ENCODE measurements around the gene USH1G. TPM values are rescaled to one million over a fixed set of nuclear protein-coding genes. Genes with fewer than 3 reads are reported as not detected.

Gene USH1G
- total RNA-seq, 1 experiment from 2014 or later = 2.7 TPM

- Histone ChIP-seq H3K14ac (ENCODE audit: insufficient read depth, low read length) (no peak overlapping the region), H3K9ac (ENCODE audit: extremely low read depth, insufficient read length, low read length) (no peak overlapping the region), H3K79me2 (ENCODE audit: insufficient read depth, low read length) (no peaks in the 10 kb centered on the region), H2BK20ac (ENCODE audit: low read depth, low read length, poor library complexity, severe bottlenecking) (no peak overlapping the region), H3T11ph (ENCODE audit: low read length) (no peak overlapping the region), H2AK5ac (ENCODE audit: insufficient read length, low read length) (no peak overlapping the region), H4K5ac (ENCODE audit: insufficient read length, low read depth, low read length) (no peak overlapping the region), H2BK15ac (ENCODE audit: low read depth, low read length) (no peak overlapping the region), H3K4ac (ENCODE audit: low read depth, low read length) (no peak overlapping the region), H2BK12ac (ENCODE audit: insufficient read length, low read depth, low read length) (no peak overlapping the region), H2AFZ (ENCODE audit: low read length) (no peak overlapping the region), H3K27me3 (ENCODE audit: insufficient read depth, low read length) (peaks cover 5% of the 10 kb centered on the region; the same call in 1 of the 2 replicates), H2BK5ac (ENCODE audit: insufficient read length, low read length) (no peak overlapping the region), H3K23me2 (ENCODE audit: insufficient read length, low read depth, low read length, poor library complexity, severe bottlenecking) (no peaks in the 10 kb centered on the region), H3K79me1 (ENCODE audit: insufficient read depth, low read depth, low read length, poor library complexity, severe bottlenecking) (no peaks in the 10 kb centered on the region), H2BK120ac (ENCODE audit: low read depth, low read length, poor library complexity, severe bottlenecking) (no peak overlapping the region), H4K20me1 (ENCODE audit: control insufficient read depth, insufficient read depth, insufficient read length) (no peaks in the 10 kb centered on the region), H3K23ac (ENCODE audit: insufficient read length, low read depth, low read length) (no peak overlapping the region), H3K18ac (ENCODE audit: insufficient read length, low read depth, low read length) (no peak overlapping the region), H3K9me3 (ENCODE audit: control insufficient read depth, low read depth, low read length) (no peaks in the 10 kb centered on the region), H3K27ac (ENCODE audit: insufficient read length, low read depth, low read length) (no peak overlapping the region), H3K4me1 (ENCODE audit: insufficient read depth, low read length) (peaks cover 3% of the 10 kb centered on the region), H4K91ac (ENCODE audit: insufficient read length, low read depth, low read length) (no peak overlapping the region), H3K4me2 (ENCODE audit: insufficient read depth, insufficient read length, low read length) (no peak overlapping the region), H3K56ac (ENCODE audit: insufficient read length, low read depth, low read length) (no peak overlapping the region), H4K8ac (replicated peaks; ENCODE audit: insufficient read length, low read depth, low read length) (no peak overlapping the region)
- no peak for TF ChIP-seq CTCF (conservative IDR thresholded peaks at IDR 0.05)
- Mint-ChIP-seq H3K27ac (no peak overlapping the region), H3K4me1 (peaks cover 7 to 17% of the 10 kb centered on the region in 2 experiments; a peak in 3 of 4 replicates), H3K9me3 (no peaks in the 10 kb centered on the region), H3K4me3 (no peak overlapping the region; a peak in 1 of 5 replicates), H3K36me3 (ENCODE audit: insufficient read depth in 1 of 3, low read depth in 3 of 3) (no peaks in the 10 kb centered on the region), H3K27me3 (ENCODE audit: low read depth) (peaks cover 65% of the 10 kb centered on the region)
- WGBS (ENCODE audit: extremely low coverage, insufficient read length, low lambda C conversion rate) = no CpG with 5 or more reads among the region's 8 CpGs
- DNase-seq = no peak
These were observed 22.8 kb downstream of the USH1G start for GRCh38 chr17:74900208-74900607.

All from H9 (cell line).